ENCODE measurements around the gene LHFPL6. TPM values are rescaled to one million over a fixed set of nuclear protein-coding genes. Genes with fewer than 3 reads are reported as not detected.

LHFPL6 gene
- total RNA-seq, 6 experiments from 2014 or later: 57.5 to 75.3 (median 61.4) TPM

- no peak for TF ChIP-seq CTCF (IDR thresholded peaks at IDR 0.05)
- Mint-ChIP-seq H3K4me1 (ENCODE audit: low read depth) (peaks cover 22% of the 10 kb centered on the region), H3K27ac (no peak overlapping the region), H3K27me3 (ENCODE audit: insufficient read depth) (no peaks in the 10 kb centered on the region; the same call in 1 of the 2 replicates), H3K4me3 (no peak overlapping the region), H3K9me3 (no peaks in the 10 kb centered on the region), H3K36me3 (ENCODE audit: low read depth) (no peaks in the 10 kb centered on the region)
- DNase-seq: peak; percentile 30
Measured at GRCh38 chr13:39370554-39370953, 232.4 kb downstream of the LHFPL6 start.

GRCh38 chr13:39370048-39370447, 232.9 kb downstream of the LHFPL6 start:
- Mint-ChIP-seq H3K27me3 (ENCODE audit: insufficient read depth) (no peaks in the 10 kb centered on the region; the same call in 1 of the 2 replicates), H3K4me3 (no peak overlapping the region), H3K9me3 (no peaks in the 10 kb centered on the region), H3K4me1 (ENCODE audit: low read depth) (peaks cover 26% of the 10 kb centered on the region), H3K36me3 (ENCODE audit: low read depth) (no peaks in the 10 kb centered on the region), H3K27ac (no peak overlapping the region)
- no peak for TF ChIP-seq CTCF (IDR thresholded peaks at IDR 0.05)
- DNase-seq: no peak

- H3K9me3 Mint-ChIP-seq: no peaks in the 10 kb centered on the region
- H3K27me3 Mint-ChIP-seq (ENCODE audit: insufficient read depth): no peaks in the 10 kb centered on the region; the same call in 1 of the 2 replicates
Measured at GRCh38 chr13:39369161-39369890, 233.7 kb downstream of the LHFPL6 start.

GRCh38 chr13:39365879-39366278, 237.1 kb downstream of the LHFPL6 start:
- DNase-seq: no peak
- no peaks in the 10 kb centered on the region; the same call in 1 of the 2 replicates for H3K27me3 Mint-ChIP-seq (ENCODE audit: insufficient read depth)

More at GRCh38 chr13:39369161-39369890, 233.7 kb downstream of the LHFPL6 start:
- no peak overlapping the region for H3K4me3 Mint-ChIP-seq
- no peak for DNase-seq
- H3K27ac Mint-ChIP-seq: no peak overlapping the region
- TF ChIP-seq CTCF (IDR thresholded peaks at IDR 0.05): no peak
- H3K4me1 Mint-ChIP-seq (ENCODE audit: low read depth): peaks cover 26% of the 10 kb centered on the region
- no peaks in the 10 kb centered on the region for H3K36me3 Mint-ChIP-seq (ENCODE audit: low read depth)

GRCh38 chr13:39364947-39365468, 238.0 kb downstream of the LHFPL6 start:
- 0 out of 2 replicates have a peak, but pooled peaks cover 4% of the 10 kb centered on the region for H3K36me3 Mint-ChIP-seq (ENCODE audit: low read depth)
- TF ChIP-seq CTCF (IDR thresholded peaks at IDR 0.05): no peak
- H3K9me3 Mint-ChIP-seq: no peaks in the 10 kb centered on the region
- peak; percentile 17 for DNase-seq
- H3K27ac Mint-ChIP-seq: no peak overlapping the region
- H3K4me3 Mint-ChIP-seq: no peak overlapping the region
- peaks cover 40% of the 10 kb centered on the region for H3K4me1 Mint-ChIP-seq (ENCODE audit: low read depth)
- H3K27me3 Mint-ChIP-seq (ENCODE audit: insufficient read depth): no peaks in the 10 kb centered on the region; the same call in 1 of the 2 replicates

More at GRCh38 chr13:39365879-39366278, 237.1 kb downstream of the LHFPL6 start:
- no peak for TF ChIP-seq CTCF (IDR thresholded peaks at IDR 0.05)
- H3K4me3 Mint-ChIP-seq: no peak overlapping the region
- peaks cover 47% of the 10 kb centered on the region for H3K4me1 Mint-ChIP-seq (ENCODE audit: low read depth)
- no peak overlapping the region for H3K27ac Mint-ChIP-seq
- no peaks in the 10 kb centered on the region for H3K9me3 Mint-ChIP-seq
- H3K36me3 Mint-ChIP-seq (ENCODE audit: low read depth): 0 out of 2 replicates have a peak, but pooled peaks cover 4% of the 10 kb centered on the region

Measured in HFFc6 (cell line).